ENCODE data around the gene GRID1. TPM values are rescaled to one million over a fixed set of nuclear protein-coding genes. Genes with fewer than 3 reads are reported as not detected.

Gene GRID1
- total RNA-seq, 1 experiment from 2014 or later = 0.07 TPM

DNA sequence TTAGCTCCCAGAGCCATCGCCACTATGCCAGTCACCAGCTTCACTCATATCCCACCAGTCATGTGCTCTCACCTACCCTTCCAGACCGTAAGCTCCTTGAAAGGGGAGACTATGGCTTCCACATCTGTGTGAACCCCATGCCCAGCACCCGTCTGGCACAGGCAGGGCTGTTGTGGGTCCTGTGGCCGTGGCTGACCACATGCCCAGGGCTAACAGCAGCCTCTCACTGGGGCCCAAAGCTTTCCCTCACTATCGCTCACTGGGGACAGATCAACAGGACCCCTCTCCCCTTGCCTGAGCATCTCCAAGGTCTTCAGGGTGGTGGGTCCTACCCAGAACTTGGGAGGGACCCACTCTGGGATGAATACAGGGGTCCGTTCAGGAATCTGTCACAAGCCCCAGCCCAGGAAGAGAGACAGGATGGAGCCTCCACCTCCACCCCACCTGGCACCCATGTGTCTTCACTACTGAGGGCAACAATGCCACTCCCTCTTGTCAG is 303.9 kb downstream of the GRID1 start:
- H3K27ac ChIP-seq (ENCODE audit: low read length) = no peak overlapping the region
- H3K4me1 ChIP-seq (ENCODE audit: low read length) = no peaks in the 10 kb centered on the region
- H3K79me2 ChIP-seq (ENCODE audit: low read length) = no peaks in the 10 kb centered on the region
- H4K20me1 ChIP-seq (ENCODE audit: insufficient read depth, low read depth, low read length) = no peaks in the 10 kb centered on the region
- DNase-seq = no peak
- H3K27me3 ChIP-seq (ENCODE audit: low read length) = no peaks in the 10 kb centered on the region
- H3K9me2 ChIP-seq (replicated peaks; ENCODE audit: insufficient read depth, low read length) = no peaks in the 10 kb centered on the region
- no peaks in the 10 kb centered on the region for H3K9me3 ChIP-seq (ENCODE audit: low read length)
- no peak overlapping the region for H2AFZ ChIP-seq (ENCODE audit: low read length)
- no peak overlapping the region for H3K4me2 ChIP-seq (ENCODE audit: low read depth, low read length, poor library complexity, severe bottlenecking)
- no peaks in the 10 kb centered on the region for H3K36me3 ChIP-seq (ENCODE audit: insufficient read depth, low read length)
- H3K4me3 ChIP-seq (ENCODE audit: low read length) = no peak overlapping the region
- no peak overlapping the region for H3K9ac ChIP-seq (ENCODE audit: low read length)

DNA sequence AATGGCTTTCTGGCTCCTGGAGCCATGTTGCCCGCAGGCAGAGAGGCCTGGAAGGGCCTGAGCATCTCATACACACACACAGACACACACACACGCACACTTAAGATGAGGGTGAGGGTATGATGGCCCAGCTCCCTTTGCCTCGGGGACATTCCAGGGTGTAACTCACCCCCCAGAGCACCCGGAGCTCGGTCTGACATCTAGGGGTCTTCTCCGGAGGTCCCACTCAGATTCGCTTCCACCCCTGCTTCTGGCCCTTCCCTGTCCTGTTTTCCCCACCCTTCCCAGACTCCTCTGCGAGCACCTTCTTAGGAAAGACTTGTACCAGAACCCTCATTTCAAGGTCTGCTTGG is 304.4 kb downstream of the GRID1 start:
- no peak for DNase-seq
- H3K4me2 ChIP-seq (ENCODE audit: low read depth, low read length, poor library complexity, severe bottlenecking) = no peak overlapping the region
- H4K20me1 ChIP-seq (ENCODE audit: insufficient read depth, low read depth, low read length) = no peaks in the 10 kb centered on the region
- no peak overlapping the region for H3K27ac ChIP-seq (ENCODE audit: low read length)
- no peaks in the 10 kb centered on the region for H3K36me3 ChIP-seq (ENCODE audit: insufficient read depth, low read length)
- no peaks in the 10 kb centered on the region for H3K9me2 ChIP-seq (replicated peaks; ENCODE audit: insufficient read depth, low read length)
- H3K9ac ChIP-seq (ENCODE audit: low read length) = no peak overlapping the region
- no peak overlapping the region for H2AFZ ChIP-seq (ENCODE audit: low read length)
- H3K4me1 ChIP-seq (ENCODE audit: low read length) = no peaks in the 10 kb centered on the region
- no peak overlapping the region for H3K4me3 ChIP-seq (ENCODE audit: low read length)
- H3K9me3 ChIP-seq (ENCODE audit: low read length) = no peaks in the 10 kb centered on the region
- no peaks in the 10 kb centered on the region for H3K79me2 ChIP-seq (ENCODE audit: low read length)
- H3K27me3 ChIP-seq (ENCODE audit: low read length) = no peaks in the 10 kb centered on the region

DNA sequence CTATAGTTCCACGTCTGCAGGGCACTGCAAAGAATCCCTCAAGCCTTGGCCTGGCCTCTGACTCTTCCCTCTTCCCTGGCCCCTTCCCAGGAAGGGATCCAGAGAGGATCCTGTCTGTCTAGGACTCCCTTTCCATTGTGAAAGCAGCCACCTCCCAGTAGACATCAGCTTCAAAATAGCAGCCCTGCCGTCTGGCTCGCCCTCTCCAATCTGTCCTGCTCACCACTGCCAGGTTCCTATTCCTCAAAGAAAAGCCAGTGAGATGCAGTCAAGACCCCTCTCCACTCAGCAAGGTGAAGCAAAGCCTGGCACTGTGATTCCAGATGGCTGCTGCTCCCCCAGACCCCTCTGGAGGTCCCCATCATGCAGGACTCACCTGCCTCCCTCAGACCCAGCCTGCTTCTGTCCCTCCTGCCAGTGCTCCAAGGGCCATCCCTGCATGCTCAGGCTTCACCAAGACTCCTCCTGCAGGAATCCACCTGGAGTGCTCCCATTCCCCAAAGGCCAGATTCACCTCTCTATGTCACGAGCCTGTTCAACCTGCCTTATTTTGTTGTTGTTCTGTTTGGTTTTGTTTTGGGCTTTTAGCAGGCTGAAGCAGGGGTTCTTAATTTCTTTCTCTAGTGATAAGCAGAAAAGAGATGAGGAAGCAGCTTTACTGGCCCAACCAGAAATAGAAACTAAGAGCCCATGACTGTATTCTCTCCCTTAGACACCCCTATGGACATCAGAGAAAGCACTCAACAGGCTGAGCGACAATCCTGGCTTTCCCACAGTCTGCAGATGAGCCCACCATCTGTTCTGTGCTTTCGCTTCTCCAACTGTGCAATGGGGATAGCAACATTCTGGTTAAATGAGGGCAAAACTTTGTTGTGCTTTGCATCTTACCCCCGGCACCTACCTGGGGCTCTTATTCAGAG is 305.1 kb downstream of the GRID1 start:
- no peak for DNase-seq
- Histone ChIP-seq H3K79me2 (ENCODE audit: low read length) (no peaks in the 10 kb centered on the region), H3K27ac (ENCODE audit: low read length) (no peak overlapping the region), H3K9ac (ENCODE audit: low read length) (no peak overlapping the region), H3K4me1 (ENCODE audit: low read length) (no peaks in the 10 kb centered on the region), H3K27me3 (ENCODE audit: low read length) (no peaks in the 10 kb centered on the region), H2AFZ (ENCODE audit: low read length) (no peak overlapping the region), H3K4me3 (ENCODE audit: low read length) (no peak overlapping the region), H4K20me1 (ENCODE audit: insufficient read depth, low read depth, low read length) (no peaks in the 10 kb centered on the region), H3K36me3 (ENCODE audit: insufficient read depth, low read length) (no peaks in the 10 kb centered on the region), H3K9me2 (replicated peaks; ENCODE audit: insufficient read depth, low read length) (no peaks in the 10 kb centered on the region), H3K4me2 (ENCODE audit: low read depth, low read length, poor library complexity, severe bottlenecking) (no peak overlapping the region), H3K9me3 (ENCODE audit: low read length) (no peaks in the 10 kb centered on the region)

DNA sequence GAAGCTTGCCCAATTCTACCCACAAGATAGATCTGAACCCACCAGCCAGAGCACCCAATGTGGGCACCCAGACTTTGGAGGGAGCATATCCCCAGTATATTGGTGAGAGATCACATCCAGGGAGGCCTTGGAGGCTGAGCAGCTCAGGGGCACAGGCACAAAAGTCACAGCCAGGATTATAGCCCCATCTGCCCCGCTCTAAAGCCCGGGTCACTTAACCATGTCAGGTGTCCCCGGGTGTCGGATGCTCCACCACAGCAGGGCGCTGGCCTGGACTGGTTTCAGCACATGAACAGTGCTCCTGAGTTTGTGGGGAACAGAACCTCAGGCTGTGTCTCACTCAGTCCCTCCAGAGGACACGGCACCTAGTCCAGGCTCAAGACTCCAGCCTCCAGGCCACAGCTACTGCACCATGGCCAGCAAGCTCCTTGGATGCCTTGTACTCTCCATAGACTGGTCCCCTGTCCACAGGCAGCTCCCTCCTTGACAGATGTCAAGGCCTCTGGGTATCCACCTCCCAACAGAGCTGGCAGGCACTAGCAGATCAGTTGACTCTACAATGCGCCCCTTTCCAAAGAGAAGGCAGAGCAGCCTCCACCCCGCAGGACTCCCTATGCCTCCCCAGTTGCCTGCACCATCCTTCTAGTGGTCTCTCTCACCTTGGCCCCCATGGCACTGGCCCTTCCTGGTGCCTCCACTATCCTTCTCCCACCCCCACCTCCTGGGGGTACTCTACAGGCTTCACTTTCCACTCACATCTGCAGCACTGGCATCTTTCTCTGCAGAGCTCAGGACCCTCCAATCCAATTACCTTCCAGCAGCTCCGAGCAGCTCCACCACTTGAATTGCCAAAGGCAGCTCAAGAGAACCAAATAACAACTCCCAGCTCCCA is 306.0 kb downstream of the GRID1 start:
- no peaks in the 10 kb centered on the region for H3K4me1 ChIP-seq (ENCODE audit: low read length)
- no peaks in the 10 kb centered on the region for H3K79me2 ChIP-seq (ENCODE audit: low read length)
- no peak overlapping the region for H3K4me2 ChIP-seq (ENCODE audit: low read depth, low read length, poor library complexity, severe bottlenecking)
- H2AFZ ChIP-seq (ENCODE audit: low read length) = no peak overlapping the region
- H3K9me3 ChIP-seq (ENCODE audit: low read length) = no peaks in the 10 kb centered on the region
- DNase-seq = no peak
- no peak overlapping the region for H3K4me3 ChIP-seq (ENCODE audit: low read length)
- H3K27me3 ChIP-seq (ENCODE audit: low read length) = no peaks in the 10 kb centered on the region
- H3K9ac ChIP-seq (ENCODE audit: low read length) = no peak overlapping the region
- no peaks in the 10 kb centered on the region for H3K36me3 ChIP-seq (ENCODE audit: insufficient read depth, low read length)
- H4K20me1 ChIP-seq (ENCODE audit: insufficient read depth, low read depth, low read length) = no peaks in the 10 kb centered on the region
- H3K27ac ChIP-seq (ENCODE audit: low read length) = no peak overlapping the region
- no peaks in the 10 kb centered on the region for H3K9me2 ChIP-seq (replicated peaks; ENCODE audit: insufficient read depth, low read length)

DNA sequence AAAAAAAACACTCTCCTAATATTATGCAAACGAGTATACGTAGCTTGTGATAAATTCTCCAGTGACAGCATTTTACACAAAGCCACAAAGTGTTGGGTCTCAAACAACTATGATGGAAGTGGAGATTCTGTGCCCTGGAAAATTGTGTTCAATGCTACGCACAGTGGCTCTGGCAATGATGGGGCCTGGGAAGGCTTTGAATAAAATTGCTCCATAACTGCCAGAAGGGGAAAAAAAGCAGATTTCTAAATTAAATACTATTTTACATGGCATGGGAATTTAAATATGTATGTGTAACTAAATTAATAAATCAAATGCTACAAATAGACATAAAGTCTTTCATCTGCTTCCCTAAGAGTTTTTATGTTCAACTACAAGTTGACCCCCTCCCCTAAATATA is 306.7 kb downstream of the GRID1 start:
- no peak for DNase-seq
- Histone ChIP-seq H3K4me1 (ENCODE audit: low read length) (no peaks in the 10 kb centered on the region), H3K9me2 (replicated peaks; ENCODE audit: insufficient read depth, low read length) (no peaks in the 10 kb centered on the region), H3K36me3 (ENCODE audit: insufficient read depth, low read length) (no peaks in the 10 kb centered on the region), H4K20me1 (ENCODE audit: insufficient read depth, low read depth, low read length) (no peaks in the 10 kb centered on the region), H2AFZ (ENCODE audit: low read length) (no peak overlapping the region), H3K27ac (ENCODE audit: low read length) (no peak overlapping the region), H3K79me2 (ENCODE audit: low read length) (no peaks in the 10 kb centered on the region), H3K4me2 (ENCODE audit: low read depth, low read length, poor library complexity, severe bottlenecking) (no peak overlapping the region), H3K9ac (ENCODE audit: low read length) (no peak overlapping the region), H3K27me3 (ENCODE audit: low read length) (no peaks in the 10 kb centered on the region), H3K9me3 (ENCODE audit: low read length) (no peaks in the 10 kb centered on the region), H3K4me3 (ENCODE audit: low read length) (no peak overlapping the region)

DNA sequence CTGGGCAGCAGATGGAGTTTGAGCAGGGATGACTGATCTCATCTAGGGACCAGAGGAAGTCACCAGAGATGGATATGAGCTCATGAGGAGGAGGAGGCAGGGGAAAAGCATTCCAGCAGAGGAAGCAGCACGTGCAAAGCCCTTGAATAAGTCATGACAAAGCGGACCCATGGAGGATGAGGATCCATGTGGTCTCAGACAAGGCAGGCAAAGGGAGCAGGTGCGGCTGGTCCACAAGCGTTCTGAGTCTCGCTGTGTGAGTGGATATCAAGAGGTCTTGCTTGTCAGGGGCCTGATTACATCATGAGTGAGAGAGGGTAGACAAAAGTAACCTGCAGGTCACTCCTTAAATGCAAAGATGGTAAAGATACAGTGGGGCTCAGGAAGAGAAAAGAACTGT is 307.6 kb downstream of the GRID1 start:
- Histone ChIP-seq H3K4me2 (ENCODE audit: low read depth, low read length, poor library complexity, severe bottlenecking) (no peak overlapping the region), H2AFZ (ENCODE audit: low read length) (no peak overlapping the region), H3K79me2 (ENCODE audit: low read length) (no peaks in the 10 kb centered on the region), H3K9me2 (replicated peaks; ENCODE audit: insufficient read depth, low read length) (no peaks in the 10 kb centered on the region), H3K9ac (ENCODE audit: low read length) (no peak overlapping the region), H4K20me1 (ENCODE audit: insufficient read depth, low read depth, low read length) (no peaks in the 10 kb centered on the region), H3K9me3 (ENCODE audit: low read length) (no peaks in the 10 kb centered on the region), H3K4me1 (ENCODE audit: low read length) (no peaks in the 10 kb centered on the region), H3K4me3 (ENCODE audit: low read length) (no peak overlapping the region), H3K27me3 (ENCODE audit: low read length) (no peaks in the 10 kb centered on the region), H3K27ac (ENCODE audit: low read length) (no peak overlapping the region), H3K36me3 (ENCODE audit: insufficient read depth, low read length) (no peaks in the 10 kb centered on the region)
- DNase-seq = no peak

DNA sequence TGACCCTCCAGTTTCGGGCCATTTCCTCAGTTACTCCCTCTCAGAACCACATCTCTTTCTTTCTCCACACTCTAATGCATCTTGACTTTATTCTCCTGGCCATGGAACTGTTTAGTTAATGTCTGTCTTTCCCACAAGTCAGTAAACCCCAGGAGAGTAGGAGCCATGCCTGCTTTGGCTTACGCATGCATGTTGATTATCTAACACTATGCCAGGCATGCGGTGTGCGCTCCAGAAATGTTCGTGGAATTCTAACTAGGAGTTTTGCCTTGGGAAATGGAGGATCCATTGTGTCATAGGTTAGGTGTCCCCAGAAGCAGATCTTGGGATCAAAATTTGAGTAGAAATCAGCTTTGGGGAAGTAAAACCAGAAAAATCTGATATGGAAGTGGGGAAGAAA is 308.9 kb downstream of the GRID1 start:
- Histone ChIP-seq H3K27ac (ENCODE audit: low read length) (no peak overlapping the region), H3K9me2 (replicated peaks; ENCODE audit: insufficient read depth, low read length) (no peaks in the 10 kb centered on the region), H3K36me3 (ENCODE audit: insufficient read depth, low read length) (no peaks in the 10 kb centered on the region), H3K27me3 (ENCODE audit: low read length) (no peaks in the 10 kb centered on the region), H3K4me2 (ENCODE audit: low read depth, low read length, poor library complexity, severe bottlenecking) (no peak overlapping the region), H4K20me1 (ENCODE audit: insufficient read depth, low read depth, low read length) (no peaks in the 10 kb centered on the region), H2AFZ (ENCODE audit: low read length) (no peak overlapping the region), H3K9me3 (ENCODE audit: low read length) (no peaks in the 10 kb centered on the region), H3K9ac (ENCODE audit: low read length) (no peak overlapping the region), H3K4me3 (ENCODE audit: low read length) (no peak overlapping the region), H3K79me2 (ENCODE audit: low read length) (no peaks in the 10 kb centered on the region), H3K4me1 (ENCODE audit: low read length) (no peaks in the 10 kb centered on the region)
- DNase-seq = no peak

DNA sequence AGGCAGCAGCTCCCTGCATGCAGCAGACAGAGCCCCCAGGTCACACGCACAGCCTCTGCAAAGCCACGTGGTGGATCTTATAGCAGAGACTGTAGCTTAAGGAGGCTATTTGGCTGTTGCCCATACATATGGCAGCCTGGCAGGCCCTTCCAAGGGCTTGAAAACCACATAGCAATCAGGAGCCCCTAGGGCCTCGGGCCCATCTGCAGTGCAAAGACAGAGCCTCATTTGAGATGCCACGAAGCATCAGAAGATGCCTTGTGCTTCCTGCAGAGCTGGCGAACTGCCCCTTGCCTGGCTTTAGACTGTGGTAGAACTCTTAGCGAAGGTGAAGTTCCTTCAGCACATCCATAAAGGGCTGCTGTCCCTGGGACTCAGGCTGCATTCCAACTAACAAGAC is 309.9 kb downstream of the GRID1 start:
- Histone ChIP-seq H3K36me3 (ENCODE audit: insufficient read depth, low read length) (no peaks in the 10 kb centered on the region), H3K4me1 (ENCODE audit: low read length) (peaks cover under 1% of the 10 kb centered on the region), H3K27ac (ENCODE audit: low read length) (no peak overlapping the region), H3K9ac (ENCODE audit: low read length) (no peak overlapping the region), H3K9me3 (ENCODE audit: low read length) (no peaks in the 10 kb centered on the region), H3K4me2 (ENCODE audit: low read depth, low read length, poor library complexity, severe bottlenecking) (no peak overlapping the region), H3K79me2 (ENCODE audit: low read length) (no peaks in the 10 kb centered on the region), H3K9me2 (replicated peaks; ENCODE audit: insufficient read depth, low read length) (no peaks in the 10 kb centered on the region), H4K20me1 (ENCODE audit: insufficient read depth, low read depth, low read length) (no peaks in the 10 kb centered on the region), H2AFZ (ENCODE audit: low read length) (no peak overlapping the region), H3K27me3 (ENCODE audit: low read length) (no peaks in the 10 kb centered on the region), H3K4me3 (ENCODE audit: low read length) (no peak overlapping the region)
- no peak for DNase-seq

Measured in Karpas-422 (cell line).